ENCODE measurements around the gene ATG2B. TPM values are rescaled to one million over a fixed set of nuclear protein-coding genes. Genes with fewer than 3 reads are reported as not detected.

The ATG2B gene
- total RNA-seq, 1 donor from 2014 or later: 14.1 TPM

GRCh38 chr14:96407935-96408570, 44.9 kb upstream of the ATG2B start:
- no peak overlapping the region for H3K27ac Mint-ChIP-seq (ENCODE audit: unreplicated experiment)
- peaks cover 13% of the 10 kb centered on the region for H3K4me1 Mint-ChIP-seq (ENCODE audit: unreplicated experiment)
- peak overlapping the region; percentile 18 for H3K4me3 Mint-ChIP-seq (ENCODE audit: unreplicated experiment)
- TF ChIP-seq, protein P1, sequence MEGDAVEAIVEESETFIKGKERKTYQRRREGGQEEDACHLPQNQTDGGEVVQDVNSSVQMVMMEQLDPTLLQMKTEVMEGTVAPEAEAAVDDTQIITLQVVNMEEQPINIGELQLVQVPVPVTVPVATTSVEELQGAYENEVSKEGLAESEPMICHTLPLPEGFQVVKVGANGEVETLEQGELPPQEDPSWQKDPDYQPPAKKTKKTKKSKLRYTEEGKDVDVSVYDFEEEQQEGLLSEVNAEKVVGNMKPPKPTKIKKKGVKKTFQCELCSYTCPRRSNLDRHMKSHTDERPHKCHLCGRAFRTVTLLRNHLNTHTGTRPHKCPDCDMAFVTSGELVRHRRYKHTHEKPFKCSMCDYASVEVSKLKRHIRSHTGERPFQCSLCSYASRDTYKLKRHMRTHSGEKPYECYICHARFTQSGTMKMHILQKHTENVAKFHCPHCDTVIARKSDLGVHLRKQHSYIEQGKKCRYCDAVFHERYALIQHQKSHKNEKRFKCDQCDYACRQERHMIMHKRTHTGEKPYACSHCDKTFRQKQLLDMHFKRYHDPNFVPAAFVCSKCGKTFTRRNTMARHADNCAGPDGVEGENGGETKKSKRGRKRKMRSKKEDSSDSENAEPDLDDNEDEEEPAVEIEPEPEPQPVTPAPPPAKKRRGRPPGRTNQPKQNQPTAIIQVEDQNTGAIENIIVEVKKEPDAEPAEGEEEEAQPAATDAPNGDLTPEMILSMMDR (IDR thresholded peaks at IDR 0.05; ENCODE audit: unreplicated experiment): no peak
- no peaks in the 10 kb centered on the region for H3K36me3 Mint-ChIP-seq (ENCODE audit: low read depth, unreplicated experiment)
- H3K27me3 Mint-ChIP-seq (ENCODE audit: unreplicated experiment): peaks cover 2% of the 10 kb centered on the region
- DNase-seq (ENCODE audit: low spot score): no peak
- H3K9me3 Mint-ChIP-seq (ENCODE audit: unreplicated experiment): no peaks in the 10 kb centered on the region

GRCh38 chr14:96405677-96406076, 42.5 kb upstream of the ATG2B start:
- Mint-ChIP-seq H3K9me3 (ENCODE audit: unreplicated experiment) (no peaks in the 10 kb centered on the region), H3K27ac (ENCODE audit: unreplicated experiment) (no peak overlapping the region), H3K4me1 (ENCODE audit: unreplicated experiment) (peaks cover 14% of the 10 kb centered on the region), H3K27me3 (ENCODE audit: unreplicated experiment) (peaks cover 3% of the 10 kb centered on the region), H3K36me3 (ENCODE audit: low read depth, unreplicated experiment) (no peaks in the 10 kb centered on the region), H3K4me3 (ENCODE audit: unreplicated experiment) (no peak overlapping the region)
- no peak for DNase-seq (ENCODE audit: low spot score)
- TF ChIP-seq, protein P1 (IDR thresholded peaks at IDR 0.05; ENCODE audit: unreplicated experiment): no peak

GRCh38 chr14:96403409-96403808, 40.3 kb upstream of the ATG2B start:
- Mint-ChIP-seq H3K4me3 (ENCODE audit: unreplicated experiment) (no peak overlapping the region), H3K4me1 (ENCODE audit: unreplicated experiment) (peaks cover 14% of the 10 kb centered on the region), H3K9me3 (ENCODE audit: unreplicated experiment) (no peaks in the 10 kb centered on the region), H3K27ac (ENCODE audit: unreplicated experiment) (peak overlapping the region; percentile 84), H3K36me3 (ENCODE audit: low read depth, unreplicated experiment) (no peaks in the 10 kb centered on the region), H3K27me3 (ENCODE audit: unreplicated experiment) (peaks cover 3% of the 10 kb centered on the region)
- TF ChIP-seq, protein P1 (IDR thresholded peaks at IDR 0.05; ENCODE audit: unreplicated experiment): no peak
- no peak for DNase-seq (ENCODE audit: low spot score)

- Mint-ChIP-seq H3K27ac (ENCODE audit: unreplicated experiment) (no peak overlapping the region), H3K4me3 (ENCODE audit: unreplicated experiment) (no peak overlapping the region), H3K36me3 (ENCODE audit: low read depth, unreplicated experiment) (no peaks in the 10 kb centered on the region), H3K27me3 (ENCODE audit: unreplicated experiment) (peaks cover 3% of the 10 kb centered on the region), H3K4me1 (ENCODE audit: unreplicated experiment) (peaks cover 14% of the 10 kb centered on the region), H3K9me3 (ENCODE audit: unreplicated experiment) (no peaks in the 10 kb centered on the region)
- TF ChIP-seq, protein P1 (IDR thresholded peaks at IDR 0.05; ENCODE audit: unreplicated experiment): no peak
- DNase-seq (ENCODE audit: low spot score): no peak
Observed at GRCh38 chr14:96400495-96400894, 37.4 kb upstream of the ATG2B start.

DNA sequence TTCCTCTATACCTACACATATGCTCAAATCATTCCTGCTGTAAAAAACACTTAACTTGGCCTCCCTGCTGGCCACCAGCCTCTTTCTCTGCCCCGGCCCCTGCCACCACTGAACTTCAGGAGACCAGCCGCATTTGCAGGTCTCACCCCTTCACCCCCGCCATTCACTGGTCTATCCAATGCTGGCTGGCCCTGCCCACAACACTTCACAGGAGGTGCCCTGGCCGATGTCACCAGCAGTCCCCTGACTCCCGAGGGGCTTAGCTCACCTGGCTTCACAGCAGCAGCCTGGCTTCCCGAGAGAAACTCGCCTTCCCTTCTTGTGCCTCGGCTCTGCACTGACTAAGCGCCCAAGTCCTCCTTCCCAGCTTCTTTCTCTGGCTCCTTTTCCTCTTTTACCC, 36.3 kb upstream of the ATG2B start:
- TF ChIP-seq, protein P1 (IDR thresholded peaks at IDR 0.05; ENCODE audit: unreplicated experiment): no peak
- no peak overlapping the region for H3K4me3 Mint-ChIP-seq (ENCODE audit: unreplicated experiment)
- peaks cover 12% of the 10 kb centered on the region for H3K4me1 Mint-ChIP-seq (ENCODE audit: unreplicated experiment)
- H3K27me3 Mint-ChIP-seq (ENCODE audit: unreplicated experiment): peaks cover 3% of the 10 kb centered on the region
- H3K27ac Mint-ChIP-seq (ENCODE audit: unreplicated experiment): no peak overlapping the region
- DNase-seq (ENCODE audit: low spot score): no peak
- no peaks in the 10 kb centered on the region for H3K9me3 Mint-ChIP-seq (ENCODE audit: unreplicated experiment)
- no peaks in the 10 kb centered on the region for H3K36me3 Mint-ChIP-seq (ENCODE audit: low read depth, unreplicated experiment)
